CD4-positive, CD25-positive, alpha-beta regulatory T cell (primary cell): Measurements from ENCODE around the gene RAPGEF5. TPM values are rescaled to one million over a fixed set of nuclear protein-coding genes. Genes with fewer than 3 reads are reported as not detected.

Experiments used
- ATAC-seq, 2 donors: fragments of 150-1000 bp; cut with Tn5 transposase; one replicate each; pipeline ENCODE4 v1.10.0; 2021; ENCODE audit warnings: low read depth in 2 of 2, moderate number of reproducible peaks in 2 of 2, moderate library complexity in 1 of 2
- DNase-seq, 3 donors: peaks; one replicate each; pipeline versions ENCODE4 v3.0.0 to v3.0.0-alpha.2; 2012 to 2022; ENCODE audit warnings: mixed read lengths in 1 of 3
- H3K27ac ChIP-seq: one replicate; pipeline ENCODE4 v1.7.0; 2013; ENCODE audit warnings: mild to moderate bottlenecking, low read length; ENCODE audit not compliant: insufficient read depth, poor library complexity, severe bottlenecking
- H3K27me3 ChIP-seq: one replicate; pipeline ENCODE4 v1.7.0; 2013; ENCODE audit warnings: low read length; ENCODE audit not compliant: control insufficient read depth, insufficient read depth
- H3K36me3 ChIP-seq: one replicate; pipeline ENCODE4 v1.7.0; 2013; ENCODE audit warnings: mild to moderate bottlenecking, low read length, moderate library complexity; ENCODE audit not compliant: control insufficient read depth, insufficient read depth
- H3K4me1 ChIP-seq: 2 replicates; pipeline ENCODE4 v1.7.0; 2013; ENCODE audit warnings: mild to moderate bottlenecking, low read length; ENCODE audit not compliant: insufficient read depth, control insufficient read depth, poor library complexity, severe bottlenecking
- H3K4me3 ChIP-seq: one replicate; pipeline ENCODE4 v1.7.0; 2013; ENCODE audit warnings: low read depth, mild to moderate bottlenecking, low read length, moderate library complexity
- H3K9me3 ChIP-seq, 2 experiments: 1 replicate in 1 of 2; 2 replicates in 1 of 2; pipeline ENCODE4 v1.7.0; 2013; ENCODE audit warnings: low read length in 2 of 2, mild to moderate bottlenecking in 1 of 2, moderate library complexity in 1 of 2; ENCODE audit not compliant: control insufficient read depth in 2 of 2
- H3K27ac Mint-ChIP-seq, 3 donors: one replicate each; pipeline ENCODE4 v1.8.0; 2020 to 2022; ENCODE audit warnings: mild to moderate bottlenecking in 3 of 3, mixed read lengths in 3 of 3, moderate library complexity in 2 of 3
- H3K27me3 Mint-ChIP-seq: one replicate; pipeline ENCODE4 v1.8.0; 2022; ENCODE audit warnings: mild to moderate bottlenecking, mixed read lengths
- H3K36me3 Mint-ChIP-seq: one replicate; pipeline ENCODE4 v1.8.0; 2020; ENCODE audit warnings: mixed read lengths
- H3K4me1 Mint-ChIP-seq, 4 donors: one replicate each; pipeline ENCODE4 v1.8.0; 2020 to 2022; ENCODE audit warnings: mixed read lengths in 4 of 4, mild to moderate bottlenecking in 1 of 4
- H3K4me3 Mint-ChIP-seq, 4 donors: one replicate each; pipeline ENCODE4 v1.8.0; 2020 to 2022; ENCODE audit warnings: mild to moderate bottlenecking in 4 of 4, mixed read lengths in 4 of 4, moderate library complexity in 3 of 4
- H3K9me3 Mint-ChIP-seq, 7 donors: one replicate each; pipeline ENCODE4 v1.8.0; 2020 to 2022; ENCODE audit warnings: mixed read lengths in 7 of 7, mild to moderate bottlenecking in 3 of 7, moderate library complexity in 2 of 7
- polyA plus RNA-seq, 4 donors: library from polyadenylated mRNA; unstranded; fragments of 300-500 nt; fragmentation: Illumina TruSeq; gene quantifications; one replicate each; pipeline ENCODE4 v1.2.3, GENCODE V29; 2021
- total RNA-seq: library from RNA; stranded (reverse); gene quantifications from one replicate; pipeline ENCODE4 v1.2.3, GENCODE V29; 2022

Gene RAPGEF5
- total and polyA plus RNA-seq, 5 donors from 2014 or later = not detected

GRCh38 chr7:22116451-22117030, 240.4 kb downstream of the RAPGEF5 start:
- no peaks in the 10 kb centered on the region for H3K9me3 Mint-ChIP-seq
- H3K4me3 Mint-ChIP-seq = no peak overlapping the region
- H3K9me3 ChIP-seq = no peaks in the 10 kb centered on the region
- H3K27ac ChIP-seq = no peak overlapping the region
- H3K36me3 Mint-ChIP-seq = no peaks in the 10 kb centered on the region
- H3K27me3 ChIP-seq = no peaks in the 10 kb centered on the region
- H3K36me3 ChIP-seq = no peaks in the 10 kb centered on the region
- no peaks in the 10 kb centered on the region for H3K27me3 Mint-ChIP-seq
- DNase-seq (no peak), ATAC-seq (no peak)
- H3K4me3 ChIP-seq = no peak overlapping the region
- no peak overlapping the region for H3K27ac Mint-ChIP-seq
- H3K4me1 Mint-ChIP-seq = no peaks in the 10 kb centered on the region
- H3K4me1 ChIP-seq = no peaks in the 10 kb centered on the region

- H3K27ac Mint-ChIP-seq = no peak overlapping the region
- Histone ChIP-seq H3K9me3 (no peaks in the 10 kb centered on the region), H3K27me3 (no peaks in the 10 kb centered on the region), H3K36me3 (no peaks in the 10 kb centered on the region), H3K4me1 (no peaks in the 10 kb centered on the region), H3K27ac (no peak overlapping the region), H3K4me3 (no peak overlapping the region)
- H3K4me1 Mint-ChIP-seq = no peaks in the 10 kb centered on the region
- no peaks in the 10 kb centered on the region for H3K36me3 Mint-ChIP-seq
- no peak overlapping the region for H3K4me3 Mint-ChIP-seq
- H3K27me3 Mint-ChIP-seq = peaks cover under 1% of the 10 kb centered on the region
- H3K9me3 Mint-ChIP-seq = no peaks in the 10 kb centered on the region
- no peak for DNase-seq
- no peak for ATAC-seq
Observed at GRCh38 chr7:22115689-22116088, 241.3 kb downstream of the RAPGEF5 start.

- Histone ChIP-seq H3K9me3 (no peaks in the 10 kb centered on the region), H3K4me1 (no peaks in the 10 kb centered on the region), H3K27ac (no peak overlapping the region), H3K4me3 (no peak overlapping the region), H3K36me3 (no peaks in the 10 kb centered on the region), H3K27me3 (no peaks in the 10 kb centered on the region)
- no peak overlapping the region for H3K4me3 Mint-ChIP-seq
- H3K4me1 Mint-ChIP-seq = no peaks in the 10 kb centered on the region
- H3K9me3 Mint-ChIP-seq = no peaks in the 10 kb centered on the region
- ATAC-seq (no peak), DNase-seq (no peak)
- no peaks in the 10 kb centered on the region for H3K36me3 Mint-ChIP-seq
- no peak overlapping the region for H3K27ac Mint-ChIP-seq
- peaks cover 6% of the 10 kb centered on the region for H3K27me3 Mint-ChIP-seq
Observed at GRCh38 chr7:22114440-22114981, 242.4 kb downstream of the RAPGEF5 start.

GRCh38 chr7:22113041-22113440, 243.9 kb downstream of the RAPGEF5 start:
- Histone ChIP-seq H3K9me3 (no peaks in the 10 kb centered on the region), H3K36me3 (no peaks in the 10 kb centered on the region), H3K4me3 (no peak overlapping the region), H3K4me1 (no peaks in the 10 kb centered on the region), H3K27ac (no peak overlapping the region), H3K27me3 (no peaks in the 10 kb centered on the region)
- ATAC-seq = no peak
- Mint-ChIP-seq H3K4me3 (no peak overlapping the region), H3K4me1 (no peaks in the 10 kb centered on the region), H3K36me3 (no peaks in the 10 kb centered on the region), H3K27me3 (peaks cover 6% of the 10 kb centered on the region), H3K9me3 (no peaks in the 10 kb centered on the region), H3K27ac (no peak overlapping the region)
- no peak for DNase-seq

- Histone ChIP-seq H3K9me3 (no peaks in the 10 kb centered on the region), H3K36me3 (no peaks in the 10 kb centered on the region), H3K4me1 (no peaks in the 10 kb centered on the region), H3K27me3 (no peaks in the 10 kb centered on the region), H3K27ac (no peak overlapping the region), H3K4me3 (no peak overlapping the region)
- Mint-ChIP-seq H3K9me3 (no peaks in the 10 kb centered on the region), H3K36me3 (no peaks in the 10 kb centered on the region), H3K4me3 (no peak overlapping the region), H3K27me3 (peaks cover 6% of the 10 kb centered on the region), H3K27ac (no peak overlapping the region), H3K4me1 (no peaks in the 10 kb centered on the region)
- ATAC-seq = no peak
- no peak for DNase-seq
Observed at GRCh38 chr7:22111661-22112060, 245.3 kb downstream of the RAPGEF5 start.

- H3K27me3 ChIP-seq = no peaks in the 10 kb centered on the region
- H3K9me3 ChIP-seq = no peaks in the 10 kb centered on the region
- H3K36me3 ChIP-seq = no peaks in the 10 kb centered on the region
- H3K4me1 ChIP-seq = no peaks in the 10 kb centered on the region
- H3K9me3 Mint-ChIP-seq = no peaks in the 10 kb centered on the region
- peaks cover 6% of the 10 kb centered on the region for H3K27me3 Mint-ChIP-seq
- no peak overlapping the region for H3K27ac Mint-ChIP-seq
- H3K4me1 Mint-ChIP-seq = no peaks in the 10 kb centered on the region
- H3K4me3 ChIP-seq = no peak overlapping the region
- H3K27ac ChIP-seq = no peak overlapping the region
- no peak for DNase-seq
- no peak overlapping the region for H3K4me3 Mint-ChIP-seq
- no peak for ATAC-seq
- no peaks in the 10 kb centered on the region for H3K36me3 Mint-ChIP-seq
Observed at GRCh38 chr7:22110881-22111280, 246.1 kb downstream of the RAPGEF5 start.

- no peak overlapping the region for H3K27ac Mint-ChIP-seq
- peaks cover 6% of the 10 kb centered on the region for H3K27me3 Mint-ChIP-seq
- no peak overlapping the region for H3K4me3 Mint-ChIP-seq
- H3K9me3 Mint-ChIP-seq = no peaks in the 10 kb centered on the region
- DNase-seq = peak; percentile 27 to 79 (median 59)
- peak; percentile 50 to 53 for ATAC-seq
- H3K27ac ChIP-seq = no peak overlapping the region
- H3K4me1 ChIP-seq = no peaks in the 10 kb centered on the region
- no peaks in the 10 kb centered on the region for H3K27me3 ChIP-seq
- no peaks in the 10 kb centered on the region for H3K36me3 ChIP-seq
- no peaks in the 10 kb centered on the region for H3K4me1 Mint-ChIP-seq
- H3K4me3 ChIP-seq = no peak overlapping the region
- no peaks in the 10 kb centered on the region for H3K9me3 ChIP-seq
- no peaks in the 10 kb centered on the region for H3K36me3 Mint-ChIP-seq
Observed at GRCh38 chr7:22110227-22110839, 246.6 kb downstream of the RAPGEF5 start.

- H3K27ac ChIP-seq = no peak overlapping the region
- H3K4me3 ChIP-seq = no peak overlapping the region
- H3K4me3 Mint-ChIP-seq = no peak overlapping the region
- H3K9me3 ChIP-seq = no peaks in the 10 kb centered on the region
- H3K36me3 Mint-ChIP-seq = no peaks in the 10 kb centered on the region
- no peaks in the 10 kb centered on the region for H3K36me3 ChIP-seq
- no peaks in the 10 kb centered on the region for H3K4me1 ChIP-seq
- H3K4me1 Mint-ChIP-seq = no peaks in the 10 kb centered on the region
- no peak for ATAC-seq
- no peaks in the 10 kb centered on the region for H3K27me3 ChIP-seq
- peak in 1 of 3 donors; percentile 29 for DNase-seq
- no peaks in the 10 kb centered on the region for H3K9me3 Mint-ChIP-seq
- H3K27ac Mint-ChIP-seq = no peak overlapping the region
- peaks cover 6% of the 10 kb centered on the region for H3K27me3 Mint-ChIP-seq
Observed at GRCh38 chr7:22109761-22110160, 247.2 kb downstream of the RAPGEF5 start.
